Tibial artery (tissue), 4 donors: ENCODE measurements around the gene GFER.

Experiments used
- DNase-seq, 2 donors: peaks; one replicate each; pipeline ENCODE4 v3.0.0-alpha.2; 2019
- H3K27ac ChIP-seq, 2 donors: fragments of 200-600 bp; sonication (generic) in 1 of 2; 1 replicate in 1 of 2; 2 replicates in 1 of 2; pipeline ENCODE4 v1.5.1; 2018 to 2019; ENCODE audit warnings: mild to moderate bottlenecking in 1 of 2
- H3K27me3 ChIP-seq, 2 donors: fragments of 200-600 bp; sonication (generic) in 1 of 2; one replicate each; pipeline versions ENCODE4 v1.5.1 to v1.6.0; 2016 to 2019
- H3K36me3 ChIP-seq, 3 donors: fragments of 200-600 bp; sonication (generic) in 2 of 3; one replicate each; pipeline ENCODE4 v1.5.1; 2016 to 2019; ENCODE audit warnings: mild to moderate bottlenecking in 2 of 3
- H3K4me1 ChIP-seq, 4 donors: fragments of 200-600 bp; sonication (generic) in 2 of 4; 1 replicate in 3 of 4; 2 replicates in 1 of 4; pipeline ENCODE4 v1.5.1; 2016 to 2019
- H3K4me3 ChIP-seq, 2 donors: fragments of 200-600 bp; sonication (generic) in 1 of 2; 1 replicate in 1 of 2; 2 replicates in 1 of 2; pipeline ENCODE4 v1.5.1; 2018 to 2019; ENCODE audit warnings: mild to moderate bottlenecking in 2 of 2
- H3K9me3 ChIP-seq, 3 donors: fragments of 200-600 bp; sonication (generic) in 1 of 3; one replicate each; pipeline ENCODE4 v1.5.1; 2016 to 2019
- intact Hi-C: fragments of 100-400 bp; cut with DNase I; formaldehyde crosslinking; loops from one replicate; pipeline ENCODE4 v1.15.0; 2023; ENCODE audit warnings: low total_unique reads
- TF ChIP-seq, protein P1 (sequence below), 2 experiments: fragments of 200-600 bp in 1 of 2; fragments of 450-650 bp in 1 of 2; IDR thresholded peaks; one replicate each; pipeline ENCODE4 v1.5.1; 2017 to 2019; ENCODE audit warnings: antibody characterized with exemption in 2 of 2, mild to moderate bottlenecking in 1 of 2, moderate library complexity in 1 of 2

The GFER gene

DNA sequence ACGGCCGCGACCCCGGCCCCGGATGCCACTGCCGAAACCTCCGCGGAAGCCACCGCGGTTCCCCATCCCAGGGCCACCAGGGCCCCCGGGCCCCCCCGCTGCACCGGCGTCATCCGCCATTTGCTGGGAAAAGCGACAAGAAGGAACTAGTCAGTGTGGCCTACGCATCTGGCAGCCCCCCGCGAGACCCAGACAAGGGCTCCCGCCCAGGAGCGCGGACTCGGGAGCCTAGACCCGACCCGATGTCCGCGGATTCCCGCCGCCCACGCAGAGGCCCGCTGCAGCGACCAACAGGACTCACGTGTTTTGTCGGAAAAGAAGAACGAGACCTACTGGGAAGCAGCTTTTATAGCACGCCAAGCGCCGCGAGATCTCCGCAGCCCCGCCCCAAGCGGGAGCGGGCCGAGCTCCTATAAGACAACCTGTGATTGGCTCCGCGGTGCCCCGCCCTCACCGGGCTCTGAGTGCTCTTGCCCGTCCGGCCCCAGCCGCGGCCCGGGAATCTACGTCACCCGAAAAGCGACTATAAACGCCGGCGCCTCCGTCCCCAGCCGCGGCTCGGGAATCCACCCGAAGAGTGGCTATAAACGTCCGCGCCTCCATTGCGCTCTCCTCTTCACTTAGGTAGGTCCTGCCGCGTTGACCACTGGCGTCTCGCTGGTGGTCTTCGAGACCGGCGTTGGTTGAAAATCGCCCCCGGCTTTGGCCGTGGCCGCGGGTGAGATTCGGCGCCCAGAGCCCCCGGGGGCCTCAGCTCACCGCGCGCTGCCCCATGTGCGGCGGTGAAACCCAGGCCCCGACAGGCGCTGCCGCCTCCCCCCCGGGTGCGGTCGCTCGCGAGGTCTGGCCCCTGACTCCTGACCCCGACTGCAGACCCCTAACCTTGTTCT, 19.2 kb upstream of the GFER start, which contains the start of gene RPS2:
TSS of gene RPS2 (minus strand) at position 321 of the 890 bp plus-strand sequence. CDS start at position 120, 201 bp downstream.
- peaks cover 0 to 34% (median 23%) of the 10 kb centered on the region in 4 donors for H3K4me1 ChIP-seq

DNA sequence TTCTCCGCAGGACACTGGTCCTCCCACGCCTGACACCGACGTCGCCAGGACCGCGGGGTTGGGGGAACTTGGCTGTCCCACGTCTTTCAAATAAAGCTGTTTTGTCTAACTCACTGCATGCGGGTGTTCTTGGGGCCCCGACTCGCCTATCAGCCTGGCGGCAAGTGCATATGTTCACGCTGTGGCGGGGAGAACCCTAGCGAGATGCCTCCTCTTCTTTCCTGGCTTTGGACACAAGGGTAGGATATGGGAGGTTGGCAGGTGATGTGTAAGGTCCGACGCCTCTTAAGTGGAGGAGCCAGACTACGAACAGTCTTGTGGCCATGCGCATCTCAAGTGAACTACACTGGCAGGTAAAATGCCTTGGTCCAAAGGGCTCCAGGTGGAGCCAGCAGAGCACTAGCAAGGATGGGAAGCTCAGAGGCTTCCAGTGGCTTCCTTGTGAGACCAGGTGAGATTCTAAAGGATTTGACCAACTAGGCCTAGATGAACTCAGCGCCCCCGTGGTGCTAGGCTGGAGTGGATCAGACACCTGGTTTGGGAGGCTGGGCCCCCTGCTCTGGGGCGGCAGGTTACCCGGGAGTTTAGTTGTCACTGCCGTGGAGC, 18.5 kb upstream of the GFER start:
- TF ChIP-seq, protein P1, sequence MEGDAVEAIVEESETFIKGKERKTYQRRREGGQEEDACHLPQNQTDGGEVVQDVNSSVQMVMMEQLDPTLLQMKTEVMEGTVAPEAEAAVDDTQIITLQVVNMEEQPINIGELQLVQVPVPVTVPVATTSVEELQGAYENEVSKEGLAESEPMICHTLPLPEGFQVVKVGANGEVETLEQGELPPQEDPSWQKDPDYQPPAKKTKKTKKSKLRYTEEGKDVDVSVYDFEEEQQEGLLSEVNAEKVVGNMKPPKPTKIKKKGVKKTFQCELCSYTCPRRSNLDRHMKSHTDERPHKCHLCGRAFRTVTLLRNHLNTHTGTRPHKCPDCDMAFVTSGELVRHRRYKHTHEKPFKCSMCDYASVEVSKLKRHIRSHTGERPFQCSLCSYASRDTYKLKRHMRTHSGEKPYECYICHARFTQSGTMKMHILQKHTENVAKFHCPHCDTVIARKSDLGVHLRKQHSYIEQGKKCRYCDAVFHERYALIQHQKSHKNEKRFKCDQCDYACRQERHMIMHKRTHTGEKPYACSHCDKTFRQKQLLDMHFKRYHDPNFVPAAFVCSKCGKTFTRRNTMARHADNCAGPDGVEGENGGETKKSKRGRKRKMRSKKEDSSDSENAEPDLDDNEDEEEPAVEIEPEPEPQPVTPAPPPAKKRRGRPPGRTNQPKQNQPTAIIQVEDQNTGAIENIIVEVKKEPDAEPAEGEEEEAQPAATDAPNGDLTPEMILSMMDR (IDR thresholded peaks at IDR 0.05): no peak
- H3K27me3 ChIP-seq: no peaks in the 10 kb centered on the region
- peak overlapping the region; percentile 89 to 93 for H3K4me3 ChIP-seq
- peaks cover 28 to 34% (median 32%) of the 10 kb centered on the region in 3 donors for H3K36me3 ChIP-seq
- no peaks in the 10 kb centered on the region for H3K9me3 ChIP-seq
- intact Hi-C loops: no loop called here
- H3K27ac ChIP-seq: peak overlapping the region; percentile 95 to 98
- no peak for DNase-seq
- peaks cover 0 to 29% (median 18%) of the 10 kb centered on the region in 4 donors for H3K4me1 ChIP-seq

More for the DNA sequence above, 19.2 kb upstream of the GFER start, which contains the start of gene RPS2:
- H3K36me3 ChIP-seq: peaks cover 28 to 34% (median 32%) of the 10 kb centered on the region in 3 donors
- peak within 1 kb of the TSS; percentile 95 to 98 for H3K27ac ChIP-seq
- no peaks in the 10 kb centered on the region for H3K27me3 ChIP-seq
- H3K9me3 ChIP-seq: no peaks in the 10 kb centered on the region
- peak; percentile 99 to 100 for DNase-seq
- TF ChIP-seq, protein P1 (IDR thresholded peaks at IDR 0.05): no peak
- intact Hi-C loops: no loop called here
- peak within 1 kb of the TSS; percentile 89 to 93 for H3K4me3 ChIP-seq

DNA sequence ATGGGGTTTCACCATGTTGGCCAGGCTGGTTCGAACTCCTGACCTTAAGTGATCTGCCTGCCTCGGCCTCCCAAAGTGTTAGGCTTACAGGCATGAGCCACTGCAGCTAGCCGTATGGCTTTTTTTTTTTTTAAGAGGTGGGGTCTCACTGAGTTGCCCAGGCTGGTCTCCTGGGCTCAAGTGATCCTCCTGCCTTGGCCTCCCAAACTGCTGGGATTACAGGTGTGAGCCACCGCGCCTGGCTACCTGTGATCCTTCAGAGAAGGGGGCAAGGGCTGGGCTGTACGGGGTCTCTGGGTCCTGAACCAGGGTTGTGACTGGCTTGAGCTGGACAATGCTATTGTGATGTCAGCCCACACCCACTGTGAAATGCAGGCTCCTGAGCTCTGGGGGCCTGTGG, 17.5 kb upstream of the GFER start, which contains the start of gene RNF151:
TSS of gene RNF151 (plus strand) at position 397 of the 400 bp plus-strand sequence. CDS start 26 bp downstream, outside the sequence.
- TF ChIP-seq, protein P1 (IDR thresholded peaks at IDR 0.05): no peak
- Histone ChIP-seq H3K36me3 (peaks cover 22 to 26% (median 23%) of the 10 kb centered on the region in 3 donors), H3K9me3 (no peaks in the 10 kb centered on the region), H3K27ac (peak within 1 kb of the TSS in 1 of 2 donors; percentile 98), H3K4me1 (peaks cover 0 to 29% (median 17%) of the 10 kb centered on the region in 4 donors), H3K4me3 (peak within 1 kb of the TSS; percentile 89 to 93), H3K27me3 (no peaks in the 10 kb centered on the region)
- intact Hi-C loops: no loop called here
- no peak for DNase-seq

GRCh38 chr16:1968146-1968953, 15.6 kb upstream of the GFER start:
- intact Hi-C loops: no loop called here
- Histone ChIP-seq H3K9me3 (no peaks in the 10 kb centered on the region), H3K27ac (no peak overlapping the region), H3K27me3 (no peaks in the 10 kb centered on the region), H3K4me1 (peaks cover 0 to 40% (median 27%) of the 10 kb centered on the region in 4 donors), H3K36me3 (peaks cover 3 to 7% (median 4%) of the 10 kb centered on the region in 3 donors), H3K4me3 (no peak overlapping the region)
- TF ChIP-seq, protein P1 (IDR thresholded peaks at IDR 0.05): no peak
- DNase-seq: no peak
